GM12892 (cell line): Measurements from ENCODE around the gene MATN1.

Experiments
- POLR2A ChIP-seq: IDR thresholded peaks from 2 replicates; pipeline ENCODE4 v1.6.1; 2011; ENCODE audit warnings: low read depth, low read length, control low read depth
- TAF1 ChIP-seq: IDR thresholded peaks from 2 replicates; pipeline ENCODE4 v1.6.1; 2011; ENCODE audit warnings: low read depth, mild to moderate bottlenecking, control low read depth, low read length, borderline replicate concordance

DNA sequence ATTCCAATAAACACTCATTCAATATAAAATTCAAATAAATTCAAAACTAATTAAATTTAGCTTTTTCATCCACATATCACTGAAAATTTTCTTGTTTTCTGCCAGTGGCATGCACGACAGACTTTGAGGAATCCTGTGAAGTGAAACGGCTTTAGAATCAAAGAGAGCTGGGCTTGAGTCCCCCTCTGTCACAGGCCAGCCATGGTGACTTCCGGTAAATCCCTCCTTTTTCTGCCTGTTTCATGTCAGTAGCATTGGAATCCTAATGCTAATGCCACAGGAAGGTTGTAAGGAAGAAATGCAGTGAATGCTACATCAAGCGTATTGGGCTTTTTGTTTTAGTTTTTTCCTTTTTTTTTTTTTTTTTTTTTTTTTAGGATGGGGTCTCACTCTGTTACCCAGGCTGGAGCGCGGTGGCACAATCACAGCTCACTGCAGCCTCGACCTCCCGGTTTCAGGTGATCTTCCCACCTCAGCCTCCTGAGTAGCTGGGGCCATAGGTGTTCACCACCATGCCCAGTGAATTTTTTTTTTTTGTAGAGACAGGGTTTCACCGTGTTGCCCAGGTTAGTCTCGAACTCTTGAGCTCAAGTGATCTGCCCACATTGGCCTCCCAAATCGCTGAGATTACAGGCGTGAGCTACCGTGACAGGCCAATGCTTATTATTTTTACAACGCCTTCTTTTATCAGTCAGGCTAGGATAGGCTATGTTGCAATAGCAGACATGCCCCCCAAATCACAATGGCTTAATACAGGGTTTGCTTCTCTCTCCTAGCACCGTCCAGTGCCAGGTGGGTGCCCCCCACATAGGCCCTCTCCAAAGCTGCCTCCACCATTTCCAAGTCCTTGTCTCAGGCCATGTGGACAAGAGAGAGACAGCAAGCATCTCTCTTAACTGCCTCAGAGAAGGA, 3.6 kb upstream of the MATN1 start:
- no peak for TF ChIP-seq TAF1
- TF ChIP-seq POLR2A, result no peak
